Naive thymus-derived CD4-positive, alpha-beta T cell (primary cell): ENCODE measurements around the gene TM4SF20. TPM values are rescaled to one million over a fixed set of nuclear protein-coding genes. Genes with fewer than 3 reads are reported as not detected.
A peak's percentile ranks its signal among the peaks of the same experiment; 100 is the strongest.

ENCODE experiments used
- ATAC-seq: fragments of 150-1000 bp; cut with Tn5 transposase; 2 replicates; pipeline ENCODE4 v1.10.0; 2021; ENCODE audit warnings: mild to moderate bottlenecking, moderate library complexity
- CTCF ChIA-PET: fragments of 350-600 bp; sonication (Branson Sonifier 250); formaldehyde crosslinking; loops from one replicate; lab custom pipeline; 2021; ENCODE audit warnings: antibody characterized with exemption; lab: Charles Lee
- POLR2A ChIA-PET: fragments of 350-600 bp; sonication (Branson Sonifier 250); formaldehyde crosslinking; loops from one replicate; lab custom pipeline; 2021; ENCODE audit warnings: antibody characterized with exemption, inconsistent platforms; lab: Charles Lee
- DNase-seq, 9 donors: peaks; one replicate each; pipeline versions ENCODE4 v3.0.0 to v3.0.0-alpha.2; 2020 to 2022; ENCODE audit warnings: mixed read lengths in 1 of 9
- H3K27ac ChIP-seq: one replicate; pipeline ENCODE4 v1.7.0; 2013; ENCODE audit warnings: mild to moderate bottlenecking, low read depth, low read length, moderate library complexity
- H3K27me3 ChIP-seq, 2 donors: one replicate each; pipeline ENCODE4 v1.7.0; 2013; ENCODE audit warnings: low read length in 2 of 2, mild to moderate bottlenecking in 2 of 2, moderate library complexity in 2 of 2; ENCODE audit not compliant: control insufficient read depth in 2 of 2, insufficient read depth in 2 of 2
- H3K36me3 ChIP-seq, 3 experiments: 1 replicate in 2 of 3; 2 replicates in 1 of 3; pipeline ENCODE4 v1.7.0; 2013; ENCODE audit warnings: low read length in 3 of 3, mild to moderate bottlenecking in 3 of 3, moderate library complexity in 1 of 3; ENCODE audit not compliant: insufficient read depth in 3 of 3, control insufficient read depth in 2 of 3
- H3K4me1 ChIP-seq, 2 donors: one replicate each; pipeline ENCODE4 v1.7.0; 2013; ENCODE audit warnings: low read length in 2 of 2, mild to moderate bottlenecking in 2 of 2, moderate library complexity in 1 of 2; ENCODE audit not compliant: control insufficient read depth in 2 of 2, insufficient read depth in 2 of 2
- H3K4me3 ChIP-seq: 2 replicates; pipeline ENCODE4 v1.7.0; 2013; ENCODE audit warnings: mild to moderate bottlenecking, low read length
- H3K9me3 ChIP-seq, 3 experiments: 1 replicate in 2 of 3; 2 replicates in 1 of 3; pipeline ENCODE4 v1.7.0; 2013; ENCODE audit warnings: low read length in 3 of 3; ENCODE audit not compliant: control insufficient read depth in 2 of 3
- H3K27ac Mint-ChIP-seq, 9 donors: one replicate each; pipeline ENCODE4 v1.8.0; 2020 to 2022; ENCODE audit warnings: mixed read lengths in 9 of 9, mild to moderate bottlenecking in 8 of 9, moderate library complexity in 5 of 9, inconsistent platforms in 2 of 9
- H3K27me3 Mint-ChIP-seq, 5 donors: one replicate each; pipeline ENCODE4 v1.8.0; 2021 to 2022; ENCODE audit warnings: mixed read lengths in 5 of 5, mild to moderate bottlenecking in 1 of 5
- H3K36me3 Mint-ChIP-seq, 5 donors: one replicate each; pipeline ENCODE4 v1.8.0; 2020 to 2022; ENCODE audit warnings: mixed read lengths in 5 of 5, mild to moderate bottlenecking in 3 of 5, inconsistent platforms in 1 of 5
- H3K4me1 Mint-ChIP-seq, 7 donors: one replicate each; pipeline ENCODE4 v1.8.0; 2020 to 2022; ENCODE audit warnings: mixed read lengths in 7 of 7, mild to moderate bottlenecking in 3 of 7, inconsistent platforms in 1 of 7
- H3K4me3 Mint-ChIP-seq, 10 donors: one replicate each; pipeline ENCODE4 v1.8.0; 2020 to 2022; ENCODE audit warnings: mild to moderate bottlenecking in 10 of 10, mixed read lengths in 10 of 10, moderate library complexity in 6 of 10, inconsistent platforms in 2 of 10
- H3K9me3 Mint-ChIP-seq, 11 donors: one replicate each; pipeline ENCODE4 v1.8.0; 2020 to 2022; ENCODE audit warnings: mixed read lengths in 11 of 11, mild to moderate bottlenecking in 4 of 11, inconsistent platforms in 1 of 11, moderate library complexity in 1 of 11
- intact Hi-C, 2 donors: fragments of 100-400 bp; cut with micrococcal nuclease; formaldehyde crosslinking; loops; one replicate each; pipeline ENCODE4 v1.15.1; 2023
- polyA plus RNA-seq, 2 donors: library from polyadenylated mRNA; unstranded; fragments of 300-500 nt; fragmentation: Illumina TruSeq; gene quantifications; one replicate each; pipeline ENCODE4 v1.2.3, GENCODE V29; 2021
- total RNA-seq, 6 experiments: library from RNA in 5 of 6; stranded (reverse) in 5 of 6; gene quantifications; 1 replicate in 5 of 6; 2 replicates in 1 of 6; pipeline ENCODE4 v1.2.3 and lab custom pipeline; 2021 to 2026

The TM4SF20 gene
- total and polyA plus RNA-seq, 7 experiments from 2014 or later, result 0.09 TPM; not detected in 6

DNA sequence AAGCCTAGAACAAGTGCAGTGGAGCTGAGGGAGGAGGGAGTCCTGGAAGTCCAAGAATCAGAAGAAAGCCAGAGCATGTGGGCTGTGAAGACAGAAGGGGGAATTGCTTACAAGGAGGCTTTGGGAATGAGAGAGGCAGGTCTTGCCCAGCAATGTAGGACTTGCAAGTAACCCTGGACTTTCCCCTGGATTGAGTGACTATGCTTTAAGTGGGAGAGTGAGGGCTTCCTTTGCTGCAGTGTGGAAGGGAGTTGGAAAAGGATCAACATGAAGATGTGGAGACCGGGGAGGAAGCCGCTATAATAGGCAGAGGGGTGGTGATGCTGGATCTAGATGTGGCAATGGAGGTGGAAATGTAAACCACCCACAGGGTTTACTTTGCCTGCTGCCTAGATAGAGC lies 22.4 kb upstream of the TM4SF20 start:
- H3K9me3 ChIP-seq, result no peaks in the 10 kb centered on the region
- DNase-seq, result no peak
- H3K27ac ChIP-seq, result no peak overlapping the region
- H3K27me3 Mint-ChIP-seq, result peaks cover 0 to 4% (median 0%) of the 10 kb centered on the region in 5 donors
- no peak for ATAC-seq
- H3K36me3 Mint-ChIP-seq, result no peaks in the 10 kb centered on the region
- ChIA-PET POLR2A (no interaction called here), CTCF (no interaction called here)
- peak overlapping the region in 1 of 9 donors; percentile 47 for H3K27ac Mint-ChIP-seq
- no peaks in the 10 kb centered on the region for H3K27me3 ChIP-seq
- no peaks in the 10 kb centered on the region for H3K36me3 ChIP-seq
- H3K4me3 Mint-ChIP-seq, result no peak overlapping the region
- intact Hi-C loops, result no loop called here
- no peaks in the 10 kb centered on the region for H3K9me3 Mint-ChIP-seq
- H3K4me1 ChIP-seq, result peaks cover 0 to 9% of the 10 kb centered on the region in 2 donors
- H3K4me1 Mint-ChIP-seq, result peaks cover 10 to 39% (median 26%) of the 10 kb centered on the region in 7 donors
- H3K4me3 ChIP-seq, result no peak overlapping the region

DNA sequence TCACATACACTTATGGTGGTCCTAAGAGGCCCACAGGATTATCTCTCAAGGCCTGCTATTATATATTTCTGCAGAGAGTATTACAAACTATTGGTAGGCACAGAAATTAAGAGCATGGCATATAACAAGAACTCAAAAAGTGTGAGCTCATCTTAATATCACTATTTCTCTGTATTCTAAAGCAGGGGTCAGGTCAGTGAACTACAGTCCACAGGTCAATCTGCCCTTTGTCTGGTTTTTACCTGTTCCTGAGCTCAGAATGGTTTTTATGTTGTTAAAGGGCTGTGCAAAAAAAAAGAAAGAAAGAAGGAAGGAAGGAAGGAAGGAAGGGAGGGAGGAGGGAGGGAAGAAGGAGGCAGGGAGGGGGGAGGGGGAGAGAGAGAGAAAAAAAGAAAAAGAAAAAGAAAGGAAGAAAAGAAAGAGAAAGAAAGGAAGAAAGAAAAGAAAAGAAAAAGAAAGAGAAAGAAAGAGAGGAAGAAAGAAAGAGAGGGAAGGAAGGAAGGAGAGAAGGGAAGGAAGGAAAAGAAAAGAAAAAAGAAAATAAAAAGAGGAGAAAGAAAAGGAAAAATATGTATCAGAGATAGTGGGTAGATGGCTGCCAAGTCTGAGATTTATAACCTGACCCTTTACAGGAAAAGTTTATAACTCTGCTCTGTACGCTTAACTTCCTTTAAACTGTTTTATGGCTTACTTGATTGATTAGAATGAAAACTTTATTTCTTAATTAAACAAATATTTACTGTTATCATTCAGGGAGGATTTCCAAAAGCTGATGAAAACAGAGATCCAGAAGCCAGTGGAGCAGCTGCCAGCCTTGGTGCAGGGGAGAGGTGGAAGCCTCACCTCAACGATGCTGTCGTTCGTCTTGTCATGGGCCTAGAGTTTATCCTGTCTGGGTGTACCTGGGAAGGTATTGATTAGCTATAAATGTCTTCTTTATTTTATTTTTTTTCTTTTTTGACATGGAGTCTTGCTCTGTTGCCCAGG lies 19.9 kb upstream of the TM4SF20 start:
- Histone ChIP-seq H3K36me3 (no peaks in the 10 kb centered on the region), H3K27ac (no peak overlapping the region), H3K4me1 (no peaks in the 10 kb centered on the region), H3K27me3 (no peaks in the 10 kb centered on the region), H3K9me3 (no peaks in the 10 kb centered on the region), H3K4me3 (no peak overlapping the region)
- intact Hi-C loops, result no loop called here
- Mint-ChIP-seq H3K36me3 (no peaks in the 10 kb centered on the region), H3K27me3 (peaks cover 0 to 4% (median 0%) of the 10 kb centered on the region in 5 donors), H3K9me3 (no peaks in the 10 kb centered on the region), H3K27ac (no peak overlapping the region), H3K4me1 (peaks cover 0 to 19% (median 8%) of the 10 kb centered on the region in 7 donors), H3K4me3 (no peak overlapping the region)
- ChIA-PET POLR2A (no interaction called here), CTCF (no interaction called here)
- DNase-seq (no peak), ATAC-seq (no peak)

DNA sequence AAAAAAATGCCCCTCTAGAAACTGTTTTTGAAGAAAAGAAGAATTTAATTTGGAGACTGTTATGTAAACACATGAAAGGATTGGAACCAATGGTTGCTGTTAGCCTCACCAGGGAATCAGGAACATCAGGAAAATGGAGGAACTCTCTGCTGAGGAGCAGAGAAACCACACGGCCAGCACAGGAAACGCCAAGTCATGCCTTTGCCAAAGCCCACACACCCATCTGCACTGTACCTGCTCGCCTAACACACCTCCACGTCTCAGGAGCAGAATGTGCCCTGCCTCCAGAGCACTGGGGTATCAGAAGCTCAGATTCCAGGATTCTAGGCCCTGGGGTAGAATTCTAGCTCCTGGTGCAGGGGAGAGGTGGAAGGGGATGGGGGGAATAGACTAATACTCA lies 18.5 kb upstream of the TM4SF20 start:
- no peaks in the 10 kb centered on the region for H3K9me3 ChIP-seq
- Mint-ChIP-seq H3K27ac (peak overlapping the region in 1 of 9 donors; percentile 3), H3K9me3 (no peaks in the 10 kb centered on the region), H3K4me3 (no peak overlapping the region), H3K36me3 (no peaks in the 10 kb centered on the region), H3K4me1 (peaks cover 0 to 15% (median 8%) of the 10 kb centered on the region in 7 donors), H3K27me3 (peaks cover 0 to 4% (median 0%) of the 10 kb centered on the region in 5 donors)
- no peaks in the 10 kb centered on the region for H3K4me1 ChIP-seq
- no peak for DNase-seq
- ATAC-seq, result no peak
- CTCF ChIA-PET, result no interaction called here
- H3K27ac ChIP-seq, result no peak overlapping the region
- H3K36me3 ChIP-seq, result no peaks in the 10 kb centered on the region
- intact Hi-C loops, result no loop called here
- POLR2A ChIA-PET, result no interaction called here
- no peaks in the 10 kb centered on the region for H3K27me3 ChIP-seq
- H3K4me3 ChIP-seq, result no peak overlapping the region

DNA sequence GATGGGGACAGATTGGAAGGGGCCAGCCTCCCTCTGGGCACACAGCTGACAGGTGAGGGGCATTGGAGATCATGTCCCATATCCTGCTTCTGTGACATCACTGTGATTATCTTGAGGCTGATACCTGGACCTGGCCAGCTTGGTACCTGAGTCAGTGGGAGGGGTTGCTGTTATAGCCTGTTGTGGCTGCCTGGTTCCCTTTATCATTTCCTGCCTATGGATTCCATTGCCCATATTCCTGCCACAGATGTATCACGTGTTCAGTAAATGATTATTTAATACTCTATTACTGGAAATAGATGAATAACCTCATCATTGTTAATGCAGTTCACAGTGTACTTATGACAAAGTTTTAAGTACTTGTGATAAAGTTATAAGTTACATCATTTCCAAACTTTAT lies 16.4 kb upstream of the TM4SF20 start:
- H3K36me3 Mint-ChIP-seq, result no peaks in the 10 kb centered on the region

DNA sequence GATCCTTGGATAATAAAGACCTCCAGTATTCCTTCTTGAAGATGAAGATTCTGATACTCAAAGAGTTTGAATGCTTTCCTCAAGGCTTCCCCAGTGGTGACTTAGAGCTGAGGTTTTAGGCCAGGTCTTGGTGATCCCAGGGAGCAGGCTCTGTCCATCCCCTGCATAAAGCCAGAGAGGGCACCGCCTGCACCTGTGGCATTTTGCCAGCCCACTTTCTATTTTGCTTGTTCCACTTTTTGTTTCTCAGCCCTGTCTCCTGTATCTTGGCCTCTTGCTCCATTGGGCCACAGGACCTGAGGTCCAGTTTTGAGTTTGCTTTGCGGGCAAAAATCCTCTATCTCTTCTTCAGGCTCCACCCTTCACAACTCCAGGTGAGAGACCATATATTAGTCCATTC lies 15.3 kb upstream of the TM4SF20 start:
- CTCF ChIA-PET, result no interaction called here

More for the DNA sequence above, 16.4 kb upstream of the TM4SF20 start:
- no peaks in the 10 kb centered on the region for H3K9me3 ChIP-seq
- Mint-ChIP-seq H3K27ac (no peak overlapping the region), H3K4me1 (peaks cover 0 to 9% (median 8%) of the 10 kb centered on the region in 7 donors), H3K9me3 (peaks cover 0 to 2% (median 0%) of the 10 kb centered on the region in 11 donors), H3K4me3 (no peak overlapping the region), H3K27me3 (peaks cover 0 to 4% (median 0%) of the 10 kb centered on the region in 5 donors)
- DNase-seq (no peak), ATAC-seq (no peak)
- H3K27me3 ChIP-seq, result no peaks in the 10 kb centered on the region
- no peak overlapping the region for H3K4me3 ChIP-seq
- ChIA-PET CTCF (no interaction called here), POLR2A (no interaction called here)
- H3K36me3 ChIP-seq, result no peaks in the 10 kb centered on the region
- no peaks in the 10 kb centered on the region for H3K4me1 ChIP-seq
- intact Hi-C loops, result no loop called here
- no peak overlapping the region for H3K27ac ChIP-seq

DNA sequence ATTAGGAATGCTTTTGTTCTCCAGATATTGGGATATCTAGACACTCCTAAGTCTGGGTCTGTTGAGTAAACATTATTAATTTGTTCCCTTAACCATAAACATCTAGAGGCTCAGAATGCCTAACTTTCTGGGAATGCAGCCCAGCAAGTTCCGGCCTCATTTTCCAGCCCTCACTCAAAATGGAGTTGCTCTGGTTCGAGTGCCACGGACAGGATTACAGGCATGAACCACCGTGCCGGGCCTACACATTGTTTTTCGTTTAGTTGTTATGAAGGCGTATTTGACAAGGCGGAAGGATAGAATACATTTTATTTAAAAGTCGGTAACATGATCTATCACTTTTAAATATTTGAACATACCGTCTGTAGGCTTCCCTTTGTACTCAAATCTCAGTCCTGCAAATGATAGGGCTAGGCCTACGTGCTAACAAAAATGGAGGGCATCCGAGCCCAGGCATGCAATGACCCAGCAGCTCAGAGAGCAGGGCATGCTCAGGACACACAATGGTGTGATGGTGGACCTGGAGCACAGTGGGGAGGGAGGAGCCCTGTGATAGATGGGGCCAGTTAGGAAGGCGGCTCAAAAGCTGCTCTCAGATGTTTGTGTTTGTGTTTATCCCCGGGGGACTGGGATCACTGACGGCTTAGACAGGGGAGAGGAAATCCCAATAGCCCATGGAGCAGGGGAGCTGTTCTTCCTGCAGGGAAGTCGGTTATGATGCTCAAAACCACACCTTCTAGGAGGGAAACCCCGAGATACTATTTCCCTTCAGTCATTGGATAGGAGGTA lies 11.6 kb upstream of the TM4SF20 start:
- ChIA-PET POLR2A (no interaction called here), CTCF (interaction anchor here (0.7 kb wide), 1 partner anchor 15 kb away, joined by 3 read pairs; no protein-coding TSS in a partner anchor)
- Mint-ChIP-seq H3K4me1 (no peaks in the 10 kb centered on the region), H3K4me3 (no peak overlapping the region), H3K9me3 (peaks cover 0 to 2% (median 0%) of the 10 kb centered on the region in 11 donors), H3K27ac (no peak overlapping the region), H3K36me3 (no peaks in the 10 kb centered on the region), H3K27me3 (peaks cover 0 to 3% (median 0%) of the 10 kb centered on the region in 5 donors)
- no peak for ATAC-seq
- no peak for DNase-seq
- Histone ChIP-seq H3K4me1 (no peaks in the 10 kb centered on the region), H3K4me3 (no peak overlapping the region), H3K36me3 (no peaks in the 10 kb centered on the region), H3K27ac (no peak overlapping the region), H3K27me3 (no peaks in the 10 kb centered on the region), H3K9me3 (no peaks in the 10 kb centered on the region)
- intact Hi-C loops, result no loop called here

More for the DNA sequence above, 15.3 kb upstream of the TM4SF20 start:
- DNase-seq (no peak), ATAC-seq (no peak)
- H3K27me3 ChIP-seq, result no peaks in the 10 kb centered on the region
- Mint-ChIP-seq H3K27me3 (peaks cover 0 to 4% (median 0%) of the 10 kb centered on the region in 5 donors), H3K36me3 (no peaks in the 10 kb centered on the region), H3K4me1 (peaks cover 0 to 9% (median 8%) of the 10 kb centered on the region in 7 donors), H3K9me3 (peaks cover 0 to 2% (median 0%) of the 10 kb centered on the region in 11 donors), H3K27ac (no peak overlapping the region), H3K4me3 (no peak overlapping the region)
- no peaks in the 10 kb centered on the region for H3K9me3 ChIP-seq
- no peak overlapping the region for H3K27ac ChIP-seq
- H3K36me3 ChIP-seq, result no peaks in the 10 kb centered on the region
- no peaks in the 10 kb centered on the region for H3K4me1 ChIP-seq
- intact Hi-C loops, result no loop called here
- no peak overlapping the region for H3K4me3 ChIP-seq
- POLR2A ChIA-PET, result no interaction called here
